Gastroesophageal sphincter (tissue), 3 donors: ENCODE results near the gene TUBB2A.

ENCODE experiments used
- CTCF ChIP-seq, 4 experiments: fragments of 200-600 bp in 2 of 4; fragments of 450-650 bp in 2 of 4; sonication (generic) in 1 of 4; IDR thresholded peaks; one replicate each; pipeline ENCODE4 v1.5.1; 2017 to 2019; ENCODE audit warnings: antibody characterized with exemption in 4 of 4, mild to moderate bottlenecking in 2 of 4, moderate library complexity in 2 of 4
- POLR2A ChIP-seq, 2 donors: fragments of 450-650 bp; IDR thresholded peaks; one replicate each; pipeline ENCODE4 v1.6.1; 2017; ENCODE audit warnings: antibody characterized with exemption in 2 of 2, mild to moderate bottlenecking in 2 of 2, moderate library complexity in 1 of 2

GRCh38 chr6:3135668-3136291, 21.6 kb downstream of the TUBB2A start:
- TF ChIP-seq CTCF (IDR thresholded peaks at IDR 0.05) = no peak
- TF ChIP-seq POLR2A (IDR thresholded peaks at IDR 0.05) = no peak
